HG03460 (cell line): ENCODE results near the gene HSBP1L1.
"Not testable (repeated sequence)": the region's sequence is repeated elsewhere in the genome, so short reads cannot be mapped to it uniquely, and the experiment has no call there.

Source experiments
- ATAC-seq: cut with Tn5 transposase; IDR thresholded peaks from one replicate; pipeline ENCODE4 v1.9.1; 2021; ENCODE audit not compliant: unreplicated experiment

HSBP1L1 gene

DNA sequence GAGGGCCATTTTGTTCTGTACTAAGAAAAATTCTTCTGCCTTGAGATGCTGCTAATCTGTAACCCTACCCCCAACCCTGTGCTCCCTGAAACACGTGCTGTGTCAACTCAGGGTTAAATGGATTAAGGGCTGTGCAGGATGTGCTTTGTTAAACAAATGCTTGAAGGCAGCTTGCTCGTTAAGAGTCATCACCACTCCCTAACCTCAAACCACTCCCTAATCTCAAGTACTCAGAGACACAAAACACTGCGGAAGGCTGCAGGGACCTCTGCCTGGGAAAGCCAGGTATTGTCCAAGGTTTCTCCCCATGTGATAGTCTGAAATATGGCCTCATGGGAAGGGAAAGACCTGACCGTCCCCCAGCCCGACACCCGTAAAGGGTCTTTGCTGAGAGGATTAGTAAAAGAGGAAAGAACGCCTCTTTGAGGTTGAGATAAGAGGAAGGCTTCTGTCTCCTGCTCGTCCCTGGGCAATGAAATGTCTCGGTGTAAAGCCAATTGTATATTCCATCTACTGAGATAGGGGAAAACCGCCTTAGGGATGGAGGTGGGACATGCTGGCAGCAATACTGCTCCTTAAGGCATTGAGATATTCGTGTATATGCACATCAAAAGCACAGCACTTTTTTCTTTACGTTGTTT lies 4.2 kb upstream of the HSBP1L1 start:
- ATAC-seq, result not testable (repeated sequence)

DNA sequence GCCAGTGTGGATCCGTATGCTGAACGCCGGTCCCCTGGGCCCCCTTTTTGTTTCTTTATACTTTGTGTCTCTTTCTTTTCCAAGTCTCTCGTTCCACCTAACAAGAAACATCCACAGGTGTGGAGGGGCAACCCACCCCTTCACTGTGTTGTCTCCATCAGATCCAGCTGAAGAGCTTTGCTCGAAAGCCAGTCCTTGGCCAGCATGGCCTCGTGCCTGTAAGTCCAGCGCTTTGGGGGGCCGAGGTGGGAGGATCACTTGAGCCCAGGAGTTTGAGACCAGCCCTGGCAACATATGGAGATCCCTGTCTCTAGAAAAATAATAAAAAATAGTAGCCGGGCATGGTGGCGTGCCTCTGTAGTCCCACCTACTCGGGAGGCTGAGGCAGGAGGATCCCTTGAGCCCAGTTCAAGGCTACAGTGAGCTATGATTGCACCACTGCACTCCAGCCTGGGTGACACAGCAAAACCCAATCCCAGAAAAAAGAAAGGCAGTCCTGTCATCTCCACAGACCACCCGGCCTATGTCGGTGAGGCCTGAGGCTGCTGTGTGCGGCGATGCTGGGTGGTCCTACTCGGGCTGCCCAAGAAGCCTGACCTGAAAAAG lies 3.4 kb upstream of the HSBP1L1 start:
- ATAC-seq, result no peak

DNA sequence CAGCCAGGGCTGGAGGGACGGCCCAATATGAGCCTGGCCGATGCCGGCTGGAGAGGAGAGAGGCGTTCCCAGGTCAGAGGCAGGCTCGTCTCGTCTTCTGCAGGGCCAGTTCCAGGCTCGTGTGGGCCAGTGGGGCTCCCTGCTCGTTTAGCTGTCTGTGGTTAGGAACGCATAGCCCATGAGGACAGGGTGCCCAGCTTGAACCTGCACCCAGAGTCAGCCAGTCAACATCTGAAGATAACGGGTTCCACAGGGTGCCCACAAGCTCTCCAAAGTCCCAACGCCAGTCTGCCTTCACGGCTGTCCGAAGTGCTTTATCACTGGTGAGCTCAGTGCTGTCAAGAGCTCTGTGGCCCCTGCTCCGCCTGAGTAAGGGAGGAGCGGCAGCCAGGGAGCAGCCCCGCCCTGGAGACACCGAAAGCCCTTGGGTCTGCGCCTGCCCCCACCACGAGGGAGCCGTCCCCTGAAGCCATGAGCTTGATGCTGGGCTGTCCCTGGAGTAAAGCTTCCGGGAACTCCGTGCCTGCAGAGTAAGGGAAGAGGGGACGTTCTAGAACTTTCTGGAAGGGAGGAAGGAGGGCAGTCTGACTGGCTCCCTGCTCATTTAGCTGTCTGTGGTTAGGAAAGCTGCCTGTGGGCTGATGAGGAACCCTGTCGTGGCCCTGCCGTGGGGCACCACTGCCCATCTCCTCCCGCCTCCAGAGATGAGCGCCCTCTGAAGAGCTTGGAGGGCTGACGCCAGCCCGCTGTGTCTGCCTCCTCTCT lies 2.7 kb upstream of the HSBP1L1 start:
- no peak for ATAC-seq

DNA sequence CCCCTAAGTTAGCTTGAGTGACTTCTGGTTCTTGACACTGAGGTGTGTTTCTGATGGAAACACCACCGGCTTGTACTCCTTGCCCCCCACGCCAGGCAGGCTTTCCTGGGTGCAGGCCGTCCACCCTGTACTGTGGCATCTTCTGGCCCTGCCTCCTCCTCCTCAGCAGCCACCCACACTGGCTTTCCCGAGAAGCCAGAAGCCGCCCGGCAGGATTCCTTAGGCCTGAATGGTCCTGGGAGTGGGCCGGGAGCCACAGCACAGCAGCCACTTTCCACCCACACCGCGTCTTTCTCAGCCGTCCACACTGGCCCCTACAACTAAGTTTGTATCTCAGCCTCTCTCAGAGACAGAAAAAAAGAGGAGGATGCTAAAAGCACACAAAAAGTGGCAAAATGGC lies 2.1 kb upstream of the HSBP1L1 start:
- ATAC-seq, result no peak

DNA sequence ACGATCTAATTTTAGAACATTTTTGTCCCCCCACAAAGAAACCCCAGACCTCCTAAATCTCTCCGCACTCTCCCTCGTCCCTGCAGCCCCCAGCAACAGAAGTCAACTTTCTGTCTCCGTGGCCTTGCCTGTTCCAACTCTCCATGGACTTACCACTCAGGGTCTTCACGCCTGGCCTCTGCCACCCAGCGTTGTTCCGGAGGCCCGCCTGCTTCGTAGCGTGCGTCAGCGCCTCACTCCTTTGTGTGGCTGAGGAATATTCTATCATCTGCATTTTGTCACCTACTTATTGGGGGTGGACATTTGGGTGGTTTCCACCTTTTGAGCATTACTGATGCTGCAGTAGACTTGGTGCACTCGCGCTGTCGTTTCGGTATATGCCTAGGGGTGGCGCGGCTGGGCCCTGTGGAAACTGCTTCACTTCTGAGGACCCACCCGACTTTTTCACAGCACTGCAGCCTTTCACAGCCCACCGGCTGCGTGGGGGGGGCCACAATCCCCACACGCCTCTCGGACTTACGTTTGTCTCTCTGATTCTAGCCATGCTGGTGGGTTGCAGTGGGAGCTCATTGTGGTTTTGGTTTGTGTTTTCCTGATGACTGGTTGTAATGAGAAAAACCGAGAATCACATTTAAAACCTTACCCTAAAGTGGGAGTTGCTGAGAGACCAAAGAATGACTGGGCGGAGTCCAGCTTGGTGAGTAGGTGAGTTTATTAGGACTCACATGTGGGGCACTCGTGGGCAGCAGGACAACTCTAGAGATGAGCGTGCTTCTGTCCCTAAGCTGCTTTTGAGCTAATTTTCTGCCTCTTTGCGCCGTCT lies 1.4 kb upstream of the HSBP1L1 start:
- ATAC-seq, result peak; percentile 46

DNA sequence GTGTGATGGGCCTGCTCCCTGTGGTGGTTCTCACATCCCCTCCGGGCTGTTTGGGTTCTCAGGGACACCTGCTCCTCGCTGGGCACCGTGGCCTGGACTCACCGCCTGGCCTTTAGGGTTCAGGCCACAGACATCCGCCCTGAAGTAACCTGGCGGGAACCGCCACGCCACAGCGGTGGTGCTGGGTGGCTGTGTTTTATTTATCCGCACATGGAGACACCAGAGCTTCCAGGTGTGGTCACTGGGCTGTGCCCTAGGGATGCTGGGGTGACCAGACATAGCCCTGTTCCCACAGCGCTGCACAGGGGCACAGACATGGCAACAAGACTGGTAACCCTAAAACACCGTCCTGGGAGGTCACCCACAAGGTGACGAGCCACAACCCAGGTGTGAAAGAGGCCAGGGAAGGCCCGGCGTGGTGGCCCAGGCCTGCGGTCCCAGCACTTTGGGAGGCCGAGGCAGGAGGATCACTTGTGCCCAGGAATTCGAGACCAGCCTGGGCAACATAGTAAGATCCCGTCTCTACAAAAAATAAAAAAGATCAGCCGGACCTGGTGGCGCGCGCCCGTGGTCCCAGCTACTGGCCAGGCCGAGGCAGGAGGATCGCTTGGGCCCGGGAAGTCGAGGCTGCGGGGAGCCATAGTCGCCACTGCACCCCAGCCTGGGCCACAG lies 649 bp upstream of the HSBP1L1 start:
- no peak for ATAC-seq

DNA sequence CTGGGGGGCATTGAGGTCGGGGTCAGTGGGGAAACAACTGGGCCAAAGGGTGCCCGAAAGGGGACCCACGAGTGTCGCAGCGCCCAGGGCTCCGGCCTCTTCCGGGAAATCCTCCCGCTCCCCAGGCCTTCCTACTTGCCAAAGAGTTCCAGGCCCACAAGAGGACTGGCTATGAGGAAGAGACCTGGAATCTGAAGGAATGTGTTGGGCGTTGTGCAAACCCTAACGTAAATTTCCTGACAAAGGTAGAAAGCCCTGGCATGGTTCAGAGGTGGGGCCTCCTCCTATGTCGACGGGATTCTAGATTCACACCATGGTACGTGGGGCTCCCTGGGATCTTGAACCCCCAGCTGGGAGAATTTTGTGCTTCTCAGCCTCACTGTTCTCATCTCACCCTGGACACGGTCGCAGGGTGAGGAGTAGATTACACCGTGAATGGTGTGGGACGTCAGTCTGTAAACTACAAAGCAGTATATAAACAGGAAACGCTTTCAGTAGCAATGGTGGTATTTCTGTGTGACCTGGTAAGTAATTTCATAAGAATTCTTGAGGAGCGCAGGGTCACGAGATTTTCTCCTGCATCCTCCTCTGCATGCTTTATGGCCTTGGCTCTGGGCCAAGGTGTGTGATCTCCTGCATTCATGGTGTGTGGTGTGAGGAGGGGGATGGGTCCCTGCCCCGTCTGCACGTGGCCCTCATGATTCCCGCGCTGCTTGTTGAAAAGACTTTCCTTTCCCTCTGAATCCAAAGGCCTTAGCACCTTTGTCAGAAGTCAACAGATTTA lies 868 bp downstream of the HSBP1L1 start:
- no peak for ATAC-seq

DNA sequence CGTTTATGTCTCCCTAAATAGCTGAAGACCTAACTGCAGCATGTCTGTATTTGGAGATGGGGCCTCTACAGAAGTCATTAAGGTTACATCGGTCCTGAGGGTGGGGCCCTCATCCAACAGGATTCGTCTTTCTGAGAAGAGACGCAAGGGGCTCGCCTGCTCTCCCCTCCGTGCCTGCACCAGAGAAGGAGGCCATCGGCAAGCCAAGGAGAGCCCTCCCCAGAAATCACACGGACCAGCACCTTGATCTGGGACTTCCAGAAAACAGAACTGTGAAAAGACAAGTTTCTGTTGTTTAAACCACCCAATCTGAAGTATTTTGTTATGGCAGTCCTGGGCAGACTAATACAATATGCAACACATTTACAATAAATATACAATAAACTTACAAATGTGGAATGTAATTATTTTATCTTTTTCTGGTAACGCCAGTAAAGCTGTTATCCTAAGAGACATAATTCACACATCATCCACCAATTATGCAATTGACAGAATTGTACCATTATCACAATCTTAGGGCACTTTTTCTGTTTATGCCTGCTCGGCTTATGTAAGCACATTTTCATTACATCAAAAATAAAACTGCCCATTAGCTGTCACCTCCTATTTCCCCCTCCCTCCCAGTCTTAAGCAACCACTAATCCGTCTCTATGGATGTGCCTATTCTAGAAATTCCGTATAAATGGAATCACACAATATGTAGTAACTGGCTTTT lies 6.1 kb downstream of the HSBP1L1 start:
- no peak for ATAC-seq

DNA sequence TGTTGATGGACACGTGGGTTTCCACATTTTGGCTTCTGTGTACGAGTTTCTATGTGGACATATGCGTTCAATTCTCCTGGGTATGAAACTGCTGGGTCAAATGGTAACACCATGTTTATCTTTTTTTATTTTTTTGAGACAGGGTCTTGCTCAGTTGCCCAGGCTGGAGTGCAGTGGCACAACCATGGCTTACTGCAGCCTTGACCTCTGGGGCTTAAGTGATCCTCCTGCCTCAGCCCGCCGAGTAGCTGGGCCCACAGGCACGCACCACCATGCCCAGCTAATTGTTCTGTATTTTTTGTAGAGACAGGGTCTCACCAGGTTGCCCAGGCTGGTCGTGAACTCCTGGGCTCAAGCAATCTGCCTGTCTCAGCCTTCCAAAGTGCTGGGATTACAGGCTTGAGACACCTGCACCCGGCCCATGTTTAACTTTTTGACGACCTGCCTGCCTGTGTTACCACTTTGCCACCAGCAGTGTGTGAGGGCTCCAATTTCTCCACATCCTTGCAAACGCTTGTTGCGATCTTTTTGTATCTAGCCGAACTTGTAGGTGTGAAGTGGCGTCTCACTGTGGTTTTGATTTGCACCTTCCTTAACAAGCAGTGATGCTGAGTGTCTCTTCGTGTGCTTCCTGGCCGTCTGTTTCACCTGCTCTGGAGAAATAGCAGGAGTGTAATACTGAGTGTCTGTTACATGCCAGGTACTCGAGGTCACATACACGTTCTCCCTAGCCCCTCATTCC lies 6.9 kb downstream of the HSBP1L1 start:
- no peak for ATAC-seq

DNA sequence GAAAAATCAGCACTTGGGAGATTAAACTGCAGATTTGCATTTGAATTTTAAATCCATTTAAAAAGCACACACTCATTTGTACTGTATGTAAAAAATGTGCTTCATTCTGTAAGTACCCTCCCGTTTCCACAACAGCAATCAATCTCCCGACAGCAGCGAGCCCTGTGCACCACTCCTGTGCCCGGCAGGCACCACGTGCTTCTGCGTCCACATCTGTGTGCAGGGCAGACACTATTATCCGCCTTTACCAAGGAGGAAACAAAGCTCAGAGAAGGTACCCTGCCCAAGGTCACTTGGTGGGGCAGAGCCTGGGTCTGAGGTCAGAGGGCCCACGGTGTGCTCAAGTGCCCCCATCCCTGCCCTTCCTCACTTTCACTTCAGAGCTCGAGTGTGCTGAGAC lies 7.5 kb downstream of the HSBP1L1 start:
- ATAC-seq, result no peak

DNA sequence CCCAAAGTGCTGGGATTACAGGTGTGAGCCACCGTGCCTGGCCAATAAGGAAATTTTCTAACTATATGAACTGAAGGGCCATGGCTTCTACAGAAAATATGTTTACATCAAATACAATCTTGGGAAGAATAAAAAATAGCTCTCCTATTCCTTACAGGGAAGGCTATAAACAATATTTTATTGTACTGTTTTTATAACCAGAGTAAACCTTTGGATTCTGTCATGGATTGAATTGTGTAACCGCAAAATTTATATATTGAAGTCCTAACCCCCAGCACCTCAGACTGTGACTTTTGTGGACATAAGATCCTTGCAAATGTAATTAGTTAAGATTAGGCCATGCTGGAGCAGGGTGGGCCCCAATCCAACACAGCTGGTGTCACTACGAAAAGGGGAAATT lies 8.3 kb downstream of the HSBP1L1 start:
- ATAC-seq, result no peak

DNA sequence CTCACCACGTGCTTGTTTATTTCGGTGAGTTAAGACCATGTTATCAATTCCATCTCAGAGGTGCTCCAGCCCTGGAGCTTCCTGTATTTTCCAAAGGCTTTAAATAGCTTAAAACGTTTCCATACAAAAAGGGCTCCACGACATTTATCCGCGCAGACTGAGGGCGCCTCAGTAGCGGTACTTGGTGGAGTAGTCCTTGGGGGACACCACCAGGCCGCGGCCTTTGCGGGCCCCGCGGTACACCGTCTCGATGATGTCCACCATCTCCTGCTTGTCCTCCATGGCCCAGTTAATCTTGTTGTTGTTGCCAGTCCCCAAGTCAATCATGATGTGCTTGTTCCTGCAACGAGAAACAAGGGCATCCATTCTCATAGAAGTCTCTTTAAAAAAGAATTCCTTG lies 9.1 kb downstream of the HSBP1L1 start:
- ATAC-seq, result no peak

DNA sequence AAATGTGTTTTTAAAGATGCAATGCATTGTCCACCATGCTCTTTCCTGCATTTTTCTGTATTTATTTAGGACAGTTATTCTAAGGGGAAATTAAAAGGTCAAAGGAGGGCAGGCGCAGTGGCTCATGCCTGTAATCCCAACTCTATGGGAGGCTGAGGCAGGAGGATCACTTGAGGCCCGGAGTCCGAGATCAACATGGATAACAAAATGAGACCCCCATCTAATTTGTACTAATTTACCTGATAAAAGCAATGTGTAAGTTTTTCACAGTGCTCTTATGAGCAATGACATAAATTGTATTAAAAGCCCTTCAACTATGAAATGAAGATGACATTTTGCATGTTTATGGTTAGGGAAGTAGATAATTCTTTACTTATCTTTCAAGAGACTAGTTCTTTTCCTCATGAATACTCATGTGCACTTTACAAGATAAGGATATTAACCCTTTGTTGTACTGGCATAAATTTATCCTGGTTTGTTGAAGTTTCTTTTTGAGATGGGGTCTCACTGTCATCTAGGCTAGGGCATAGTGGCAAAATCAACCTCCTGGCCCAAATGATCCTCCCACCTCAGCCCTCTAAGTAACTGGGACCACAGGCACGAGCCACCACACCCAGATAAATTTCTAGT lies 9.7 kb downstream of the HSBP1L1 start:
- ATAC-seq, result no peak

DNA sequence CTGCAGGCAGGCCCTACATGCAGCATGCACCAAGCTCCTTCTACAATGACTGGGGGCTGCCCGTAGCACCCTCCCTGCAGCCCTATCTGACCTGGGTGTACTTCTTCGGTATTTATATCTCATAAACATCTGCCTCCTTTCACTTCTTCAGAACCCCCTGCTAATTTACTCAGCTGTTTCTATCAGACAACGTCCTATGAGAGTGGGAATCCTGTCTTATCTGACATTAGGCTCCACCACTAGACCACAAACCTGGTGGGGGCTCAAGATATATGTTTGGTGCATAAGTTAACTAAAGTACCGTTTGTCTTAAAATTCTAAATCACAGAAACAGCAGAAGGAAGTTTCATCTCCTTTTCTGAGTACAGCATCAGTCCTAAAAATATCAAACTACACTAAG lies 10.6 kb downstream of the HSBP1L1 start:
- no peak for ATAC-seq

DNA sequence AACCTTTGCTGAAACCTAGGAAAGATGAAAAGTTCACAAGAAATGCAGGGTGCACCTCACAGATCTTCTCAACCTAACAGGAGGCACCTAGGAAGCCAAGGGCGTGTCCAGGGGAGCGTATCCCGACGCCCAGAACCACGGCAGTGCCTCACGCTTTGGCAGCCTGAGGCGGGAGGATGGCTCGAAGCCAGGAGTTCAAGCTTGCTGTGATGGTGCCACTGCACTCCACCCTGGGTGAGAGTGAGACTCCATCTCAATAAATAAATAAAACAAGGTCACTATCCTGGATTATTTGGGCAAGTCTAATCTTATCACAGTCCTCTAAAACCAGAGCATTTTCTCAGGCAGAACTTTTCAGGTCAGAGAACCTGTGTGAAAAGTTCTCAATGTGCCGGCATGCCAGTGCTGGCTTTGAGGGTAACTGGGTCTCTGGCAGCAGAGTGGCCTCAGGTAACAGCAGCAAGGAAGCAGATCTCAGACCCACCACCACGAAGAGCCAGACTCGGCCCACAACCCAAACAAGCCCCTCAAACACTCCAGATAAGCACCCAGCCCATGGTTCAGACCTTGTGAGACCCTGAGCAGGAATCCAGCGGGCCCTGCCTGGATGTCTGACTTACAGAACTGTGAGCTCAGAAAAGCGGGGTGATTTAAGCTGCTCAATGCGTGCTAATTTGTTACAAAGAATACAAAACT lies 11.7 kb downstream of the HSBP1L1 start:
- ATAC-seq, result no peak

DNA sequence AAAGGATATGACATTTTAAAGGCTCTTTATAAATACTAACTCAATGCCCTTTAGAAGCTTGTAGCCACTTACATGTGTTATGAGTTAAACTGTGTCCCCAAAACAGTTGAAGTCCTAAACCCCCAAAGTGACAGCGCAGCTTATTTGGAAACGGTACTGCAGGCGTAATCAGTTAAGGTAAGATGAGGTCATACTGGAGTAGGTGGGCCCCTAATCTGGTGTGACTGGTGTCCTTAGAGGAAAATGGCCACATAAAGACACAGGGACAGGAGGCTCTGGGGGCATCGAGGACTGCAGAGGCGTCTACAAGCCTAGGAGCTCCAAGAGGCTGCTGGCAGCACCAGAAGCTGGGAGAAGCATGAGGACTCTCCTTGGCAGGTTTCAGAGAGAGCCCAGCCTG lies 15.4 kb downstream of the HSBP1L1 start:
- ATAC-seq, result no peak

DNA sequence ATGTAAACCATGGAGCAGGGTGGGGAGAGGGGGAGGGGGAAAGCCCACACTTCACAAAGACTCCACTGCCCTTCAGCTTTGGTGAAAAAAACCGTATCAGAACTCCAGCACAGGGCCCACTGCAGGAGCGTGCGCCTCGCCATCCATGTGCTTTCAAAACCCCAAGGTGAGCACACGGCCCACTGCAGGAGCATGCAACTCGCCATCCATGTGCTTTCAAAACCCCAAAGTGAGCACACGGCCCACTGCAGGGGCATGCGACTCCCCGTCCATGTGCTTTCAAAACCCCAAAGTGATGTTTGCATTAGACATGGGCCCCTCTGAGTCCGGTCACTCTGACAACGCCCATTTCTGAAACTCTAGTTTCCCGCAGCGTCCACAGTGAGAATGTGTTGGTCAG lies 16.1 kb downstream of the HSBP1L1 start:
- ATAC-seq, result no peak

DNA sequence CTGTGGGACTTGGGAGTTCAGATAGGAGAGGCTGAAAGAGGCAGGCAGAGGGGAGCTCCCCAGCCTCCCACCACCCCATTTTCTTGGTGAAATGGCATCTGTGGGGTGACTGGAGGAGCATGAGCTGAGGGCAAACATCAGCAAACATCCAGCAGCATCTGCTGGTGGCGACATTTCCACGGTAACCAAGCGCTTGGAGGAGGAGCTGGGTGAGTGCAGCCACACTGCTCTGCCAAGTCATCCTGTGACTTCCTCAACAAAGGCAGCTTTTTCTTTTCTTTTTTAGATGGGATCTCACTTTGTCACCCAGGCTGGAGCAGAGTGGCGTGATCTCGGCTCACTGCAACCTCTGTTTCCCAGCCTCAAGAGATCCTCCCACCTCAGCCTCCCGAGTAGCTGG lies 18.3 kb downstream of the HSBP1L1 start:
- no peak for ATAC-seq
